Left renal cortex interstitium (tissue), 4 donors: Measurements from ENCODE around the gene DCAF8L1. TPM values are rescaled to one million over a fixed set of nuclear protein-coding genes. Genes with fewer than 3 reads are reported as not detected.
"Not testable (repeated sequence)": the region's sequence is repeated elsewhere in the genome, so short reads cannot be mapped to it uniquely, and the experiment has no call there.

Experiments used
- DNase-seq, 4 donors: peaks; one replicate each; pipeline ENCODE4 v3.0.0-alpha.2; 2013; ENCODE audit warnings: low read depth in 4 of 4, low spot score in 2 of 4, missing footprints in 1 of 4
- polyA plus RNA-seq, 4 donors: library from polyadenylated mRNA; unstranded; fragments of 120-200 nt; gene quantifications; one replicate each; pipeline ENCODE4 v1.2.1, GENCODE V29; 2013; ENCODE audit not compliant: insufficient read length in 4 of 4

The DCAF8L1 gene
- polyA plus RNA-seq = not detected

DNA sequence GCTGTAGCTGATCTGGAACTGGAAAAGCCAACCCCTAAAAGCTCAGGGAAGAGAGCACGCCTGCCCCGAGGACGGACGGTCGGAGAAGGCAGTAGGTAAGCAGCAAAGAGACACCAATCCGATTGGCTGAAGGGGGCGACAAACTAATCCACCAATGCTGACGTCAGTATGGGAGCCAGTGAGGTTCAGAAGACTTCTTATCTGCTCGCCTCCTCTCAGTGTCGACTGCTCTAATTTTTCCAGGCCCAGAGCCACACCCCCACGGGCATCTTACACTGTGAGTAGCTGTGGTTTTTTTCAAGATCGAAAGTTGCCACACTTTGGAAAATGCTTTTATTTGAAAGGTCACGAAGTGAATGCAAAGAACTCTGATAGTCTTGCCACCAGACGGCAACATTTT lies at the start of gene DCAF8L1:
DCAF8L1 (minus strand) TSS at position 101 of the 400 bp plus-strand sequence. CDS start 115 bp downstream, outside the sequence.
- no peak for DNase-seq

DNA sequence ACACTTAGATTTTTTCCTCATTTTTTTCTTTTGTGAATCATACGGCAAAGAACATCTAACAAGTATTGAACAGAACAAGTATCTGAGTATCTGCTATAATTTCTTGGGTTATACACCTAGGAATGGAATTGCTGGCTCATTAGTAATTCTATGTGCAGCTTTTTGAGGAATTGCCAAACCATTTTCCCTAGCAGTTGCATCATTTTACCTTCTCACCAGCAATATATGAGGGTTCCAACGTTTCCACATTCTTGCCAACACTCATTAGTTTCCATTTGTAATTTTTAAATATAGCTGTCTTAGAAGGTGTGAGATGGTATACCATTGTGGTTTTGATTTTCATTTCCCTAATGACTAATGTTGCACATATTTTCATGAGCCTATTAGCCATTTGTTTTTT lies 41.1 kb upstream of the DCAF8L1 start:
- DNase-seq = no peak

DNA sequence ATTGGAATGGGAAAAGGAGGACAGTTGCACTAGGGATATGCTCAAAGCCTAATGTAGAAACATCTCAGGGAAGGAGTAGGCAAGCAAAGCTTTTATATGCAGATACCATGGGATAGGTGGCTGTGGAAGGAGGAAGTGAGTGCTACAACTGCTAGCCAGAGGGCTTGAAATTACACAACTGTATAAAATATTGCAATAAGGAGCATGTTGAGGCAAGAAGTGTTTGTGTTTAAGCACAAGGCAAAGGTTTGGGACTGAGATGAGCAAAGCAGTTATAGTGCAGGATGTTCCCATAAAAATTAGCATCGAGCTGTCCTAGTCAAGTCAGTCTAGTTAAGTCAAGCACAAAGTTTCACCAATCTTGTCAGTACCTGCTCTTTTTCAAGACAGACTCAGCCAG lies 35.6 kb upstream of the DCAF8L1 start:
- DNase-seq = no peak

- DNase-seq = no peak
Measured at GRCh38 chrX:28015993-28016392, 34.7 kb upstream of the DCAF8L1 start.

GRCh38 chrX:28010875-28011274 lies 29.6 kb upstream of the DCAF8L1 start:
- no peak for DNase-seq

GRCh38 chrX:27998666-27999065 lies 17.4 kb upstream of the DCAF8L1 start:
- no peak for DNase-seq

DNA sequence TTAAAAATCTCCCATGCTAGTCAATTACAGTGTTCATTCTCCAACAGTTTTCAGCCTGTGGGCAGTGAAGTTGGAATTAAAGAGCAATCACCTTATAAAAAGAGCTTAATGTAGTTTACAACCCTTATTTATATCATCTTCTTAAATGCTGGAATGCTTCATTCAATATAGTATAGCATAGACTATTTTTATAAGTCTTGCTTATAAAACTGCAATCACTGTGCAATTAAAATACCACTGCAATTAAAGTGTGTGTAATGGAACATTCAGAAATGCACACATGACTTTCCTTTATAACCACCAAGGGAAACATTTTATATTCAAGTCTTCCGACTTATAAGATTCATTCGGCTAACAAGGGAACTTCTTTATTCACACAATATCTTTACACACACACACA lies 16.4 kb upstream of the DCAF8L1 start:
- no peak for DNase-seq

DNA sequence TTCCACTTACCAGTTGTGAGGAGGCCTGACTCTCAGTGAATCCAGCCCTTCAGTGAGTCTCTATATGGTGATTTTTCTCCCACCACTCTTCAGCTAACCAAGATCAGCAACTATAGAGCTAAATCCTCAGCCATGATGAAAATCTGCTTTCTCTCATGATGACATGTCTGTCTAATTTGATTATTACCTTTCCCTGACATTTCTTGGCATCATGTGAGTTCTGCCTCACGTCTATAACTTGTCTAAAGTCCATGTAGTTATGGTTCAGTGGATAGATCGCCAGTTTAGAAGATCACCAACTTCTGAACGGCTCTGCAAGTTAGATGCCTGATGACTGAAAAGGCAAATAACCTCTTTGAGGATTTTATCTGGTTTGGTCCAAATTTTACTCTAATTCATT lies 14.9 kb upstream of the DCAF8L1 start:
- no peak for DNase-seq

DNA sequence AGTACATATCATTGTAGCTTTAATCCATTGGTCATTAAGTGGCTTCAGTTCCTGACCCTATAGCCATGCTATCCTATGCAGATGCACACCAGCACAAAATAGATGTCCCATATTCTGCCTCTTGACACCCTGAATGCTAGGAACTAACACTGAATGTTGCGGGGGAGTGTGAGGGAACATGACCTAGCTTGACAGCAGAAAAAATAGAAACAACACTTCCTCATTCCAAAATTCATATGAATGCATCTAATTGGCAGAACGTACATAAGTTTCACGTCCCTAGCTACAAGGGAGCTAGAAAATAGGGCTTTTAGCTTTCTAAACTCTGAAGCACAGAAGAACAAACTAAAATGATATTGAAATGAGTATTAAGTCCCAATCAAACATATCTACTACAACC lies 14.4 kb upstream of the DCAF8L1 start:
- DNase-seq = no peak

- DNase-seq = no peak
Measured at GRCh38 chrX:27987862-27988646, 6.8 kb upstream of the DCAF8L1 start.

- not testable (repeated sequence) for DNase-seq
Measured at GRCh38 chrX:27976934-27977333, 4.3 kb downstream of the DCAF8L1 start.

GRCh38 chrX:27976284-27976683 lies 5.0 kb downstream of the DCAF8L1 start:
- DNase-seq = no peak

- no peak for DNase-seq
Measured at GRCh38 chrX:27968878-27969277, 12.4 kb downstream of the DCAF8L1 start.

- DNase-seq = no peak
Measured at GRCh38 chrX:27968352-27968751, 12.9 kb downstream of the DCAF8L1 start.

DNA sequence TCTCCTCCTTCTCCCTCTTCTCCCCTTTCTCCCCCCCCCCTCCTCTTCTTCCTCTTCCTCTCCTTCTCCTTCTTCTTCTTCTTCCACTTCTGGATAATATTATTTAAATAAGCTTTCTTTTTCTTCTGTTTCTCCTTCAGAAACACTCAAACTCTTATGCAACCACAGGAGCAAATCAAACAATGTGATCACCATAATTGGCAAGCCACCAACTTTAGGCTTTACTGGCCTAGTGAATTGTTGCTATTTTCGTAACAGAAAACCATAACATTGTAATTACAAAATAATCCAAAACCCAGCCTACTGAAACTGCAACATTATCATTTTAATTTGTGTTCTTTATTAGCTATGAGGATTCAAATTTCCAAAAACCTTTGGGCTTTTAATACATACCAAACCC lies 14.3 kb downstream of the DCAF8L1 start:
- no peak for DNase-seq

DNA sequence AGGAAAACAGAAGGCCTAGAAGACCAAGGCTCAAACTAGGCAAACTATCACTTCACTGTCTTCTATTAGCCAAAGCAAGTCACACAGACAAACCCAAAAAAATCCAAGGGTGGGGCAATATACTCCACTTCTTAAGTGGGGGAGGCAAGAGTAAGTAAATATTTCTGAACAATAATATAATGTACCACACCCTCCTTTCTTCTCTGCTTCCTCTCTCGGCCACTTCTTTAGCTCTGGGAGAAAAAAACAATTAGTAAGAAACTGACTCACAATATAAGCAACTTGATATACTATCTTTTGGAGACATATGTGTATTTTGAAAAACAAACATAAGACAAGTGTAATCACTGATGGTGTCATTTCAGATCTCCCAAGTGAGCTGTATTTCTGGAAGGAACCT lies 14.8 kb downstream of the DCAF8L1 start:
- no peak for DNase-seq

- not testable (repeated sequence) for DNase-seq
Measured at GRCh38 chrX:27965348-27965747, 15.9 kb downstream of the DCAF8L1 start.

- DNase-seq = no peak
Measured at GRCh38 chrX:27964432-27964831, 16.8 kb downstream of the DCAF8L1 start.

DNA sequence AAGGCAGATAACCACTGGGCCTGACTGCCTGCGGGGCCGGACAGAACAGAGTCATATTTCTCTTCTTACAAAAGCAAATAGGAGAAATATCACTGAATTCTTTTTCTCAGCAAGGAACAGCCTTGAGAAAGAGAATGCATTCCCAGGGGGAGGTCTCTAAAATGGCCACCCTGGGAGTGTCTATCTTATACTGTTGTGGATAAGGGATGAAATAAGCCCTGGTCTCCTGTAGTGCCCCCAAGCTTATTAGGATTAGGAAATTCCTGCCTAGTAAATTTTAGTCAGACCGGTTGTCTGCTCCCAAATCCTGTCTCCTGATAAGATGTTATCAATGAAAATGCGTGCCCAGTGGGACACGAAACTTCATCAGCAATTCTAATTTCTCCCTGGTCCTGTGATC lies 20.8 kb downstream of the DCAF8L1 start:
- DNase-seq = not testable (repeated sequence)

- no peak for DNase-seq
Measured at GRCh38 chrX:27953171-27953570, 28.1 kb downstream of the DCAF8L1 start.

- DNase-seq = no peak
Measured at GRCh38 chrX:27933361-27933760, 47.9 kb downstream of the DCAF8L1 start.
